ENCODE results near the gene CERS1.

DNA sequence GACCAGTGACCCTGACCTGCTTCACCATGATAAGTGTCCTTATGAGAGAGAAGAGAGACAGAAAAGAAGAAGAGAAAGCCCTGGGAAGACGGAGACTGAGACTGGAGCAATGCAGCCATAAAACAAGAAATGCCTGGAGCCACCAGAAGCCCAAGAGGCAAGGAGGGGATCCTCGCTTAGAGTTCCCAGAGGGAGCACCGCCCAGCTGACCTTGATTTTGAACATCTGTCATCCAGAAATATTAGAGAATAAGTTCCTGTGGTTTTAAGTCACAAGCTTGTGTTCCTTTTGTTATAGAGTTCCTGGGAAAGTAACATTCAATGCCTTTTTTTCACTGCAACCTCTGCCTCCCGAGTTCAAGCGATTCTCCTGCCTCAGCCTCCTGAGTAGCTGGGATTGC lies 20.2 kb downstream of the CERS1 start:
- TF ChIP-seq, protein P1, sequence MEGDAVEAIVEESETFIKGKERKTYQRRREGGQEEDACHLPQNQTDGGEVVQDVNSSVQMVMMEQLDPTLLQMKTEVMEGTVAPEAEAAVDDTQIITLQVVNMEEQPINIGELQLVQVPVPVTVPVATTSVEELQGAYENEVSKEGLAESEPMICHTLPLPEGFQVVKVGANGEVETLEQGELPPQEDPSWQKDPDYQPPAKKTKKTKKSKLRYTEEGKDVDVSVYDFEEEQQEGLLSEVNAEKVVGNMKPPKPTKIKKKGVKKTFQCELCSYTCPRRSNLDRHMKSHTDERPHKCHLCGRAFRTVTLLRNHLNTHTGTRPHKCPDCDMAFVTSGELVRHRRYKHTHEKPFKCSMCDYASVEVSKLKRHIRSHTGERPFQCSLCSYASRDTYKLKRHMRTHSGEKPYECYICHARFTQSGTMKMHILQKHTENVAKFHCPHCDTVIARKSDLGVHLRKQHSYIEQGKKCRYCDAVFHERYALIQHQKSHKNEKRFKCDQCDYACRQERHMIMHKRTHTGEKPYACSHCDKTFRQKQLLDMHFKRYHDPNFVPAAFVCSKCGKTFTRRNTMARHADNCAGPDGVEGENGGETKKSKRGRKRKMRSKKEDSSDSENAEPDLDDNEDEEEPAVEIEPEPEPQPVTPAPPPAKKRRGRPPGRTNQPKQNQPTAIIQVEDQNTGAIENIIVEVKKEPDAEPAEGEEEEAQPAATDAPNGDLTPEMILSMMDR (IDR thresholded peaks at IDR 0.05; ENCODE audit: low read depth, low read length, poor library complexity, severe bottlenecking), result no peak
- no peak for TF ChIP-seq EZH2phosphoT487 (IDR thresholded peaks at IDR 0.05; ENCODE audit: borderline replicate concordance, low read length)

All from DOHH2 (cell line).